PC-9 (cell line): Measurements from ENCODE around the gene SLC16A8. TPM values are rescaled to one million over a fixed set of nuclear protein-coding genes. Genes with fewer than 3 reads are reported as not detected.

Experiments used
- BruUV-seq: library from RNA; stranded (reverse); fragments of 400-500 nt; replicated peaks from 2 replicates; lab custom pipeline; 2021; lab: Mats Ljungman, UMichigan
- CTCF ChIA-PET: fragments of 300-600 bp; sonication (Branson Sonifier 250); formaldehyde crosslinking; loops from one replicate; lab custom pipeline; 2022; ENCODE audit warnings: antibody characterized with exemption; lab: Charles Lee
- POLR2A ChIA-PET: fragments of 300-600 bp; sonication (Branson Sonifier 250); formaldehyde crosslinking; loops from one replicate; lab custom pipeline; 2022; ENCODE audit warnings: antibody characterized with exemption; ENCODE audit not compliant: unreplicated experiment; lab: Charles Lee
- DNase-seq, 2 experiments: peaks; one replicate each; pipeline versions ENCODE4 v3.0.0 to v3.0.0-alpha.2; 2015 to 2022; ENCODE audit warnings: mixed read lengths in 1 of 2
- H2AFZ ChIP-seq: fragments of 200-600 bp; sonication (generic); 2 replicates; pipeline ENCODE4 v1.8.1; 2017; ENCODE audit warnings: antibody characterized with exemption
- H3F3A ChIP-seq: fragments of 200-600 bp; sonication (generic); 2 replicates; pipeline ENCODE4 v1.8.1; 2017; ENCODE audit warnings: antibody characterized with exemption, mild to moderate bottlenecking, low read depth; ENCODE audit not compliant: insufficient read depth
- H3K27ac ChIP-seq: fragments of 200-600 bp; sonication (generic); 2 replicates; pipeline ENCODE4 v1.6.1; 2016; ENCODE audit warnings: mixed run types
- H3K27me3 ChIP-seq: fragments of 200-600 bp; sonication (generic); 2 replicates; pipeline ENCODE4 v1.6.1; 2016; ENCODE audit warnings: low read depth, mixed run types; ENCODE audit not compliant: insufficient read depth
- H3K36me3 ChIP-seq: fragments of 200-600 bp; sonication (generic); 2 replicates; pipeline ENCODE4 v1.6.1; 2016; ENCODE audit warnings: low read depth, mixed run types
- H3K4me1 ChIP-seq: fragments of 200-600 bp; sonication (generic); replicated peaks from 2 replicates; pipeline ENCODE4 v1.6.1; 2016; ENCODE audit warnings: mixed run types; ENCODE audit not compliant: insufficient read depth
- H3K4me2 ChIP-seq: fragments of 200-600 bp; sonication (generic); 2 replicates; pipeline ENCODE4 v1.6.1; 2017; ENCODE audit warnings: mixed run types
- H3K4me3 ChIP-seq: fragments of 200-600 bp; sonication (generic); 2 replicates; pipeline ENCODE4 v1.6.1; 2016; ENCODE audit warnings: mixed run types
- H3K79me2 ChIP-seq: fragments of 200-600 bp; sonication (generic); 2 replicates; pipeline ENCODE4 v1.6.1; 2017; ENCODE audit warnings: low read depth, mixed run types
- H3K9me2 ChIP-seq: fragments of 200-600 bp; sonication (generic); 2 replicates; pipeline ENCODE4 v1.8.1; 2017; ENCODE audit warnings: mild to moderate bottlenecking; ENCODE audit not compliant: insufficient read depth
- H3K9me3 ChIP-seq: fragments of 200-600 bp; sonication (generic); 2 replicates; pipeline ENCODE4 v1.8.1; 2016; ENCODE audit warnings: low read depth; ENCODE audit not compliant: insufficient read depth
- H4K20me1 ChIP-seq: fragments of 200-600 bp; sonication (generic); 2 replicates; pipeline ENCODE4 v1.8.1; 2017; ENCODE audit not compliant: insufficient read depth
- EZH2 ChIP-seq: fragments of 200-600 bp; sonication (generic); IDR thresholded peaks from 2 replicates; pipeline ENCODE4 v1.8.0; 2017; ENCODE audit warnings: antibody characterized with exemption, low read depth
- intact Hi-C: fragments of 100-400 bp; cut with micrococcal nuclease; formaldehyde crosslinking; loops from one replicate; pipeline ENCODE4 v1.10.0; 2022; ENCODE audit not compliant: unreplicated experiment
- total RNA-seq: library from RNA; stranded (reverse); gene quantifications from 2 replicates; pipeline ENCODE4 v1.2.3, GENCODE V29; 2021
- TF ChIP-seq, protein P1 (sequence below): fragments of 200-600 bp; sonication (generic); conservative IDR thresholded peaks from 2 replicates; pipeline ENCODE4 v1.6.1; 2017; ENCODE audit warnings: mixed run types, antibody characterized with exemption, mild to moderate bottlenecking, moderate library complexity

SLC16A8 gene
- total RNA-seq, 1 experiment from 2014 or later = not detected

- H2AFZ ChIP-seq = no peak overlapping the region
- H3K27me3 ChIP-seq = no peaks in the 10 kb centered on the region
- ChIA-PET POLR2A (no interaction called here), CTCF (no interaction called here)
- H3K9me2 ChIP-seq = no peaks in the 10 kb centered on the region
- no peak for TF ChIP-seq EZH2
- TF ChIP-seq, protein P1, sequence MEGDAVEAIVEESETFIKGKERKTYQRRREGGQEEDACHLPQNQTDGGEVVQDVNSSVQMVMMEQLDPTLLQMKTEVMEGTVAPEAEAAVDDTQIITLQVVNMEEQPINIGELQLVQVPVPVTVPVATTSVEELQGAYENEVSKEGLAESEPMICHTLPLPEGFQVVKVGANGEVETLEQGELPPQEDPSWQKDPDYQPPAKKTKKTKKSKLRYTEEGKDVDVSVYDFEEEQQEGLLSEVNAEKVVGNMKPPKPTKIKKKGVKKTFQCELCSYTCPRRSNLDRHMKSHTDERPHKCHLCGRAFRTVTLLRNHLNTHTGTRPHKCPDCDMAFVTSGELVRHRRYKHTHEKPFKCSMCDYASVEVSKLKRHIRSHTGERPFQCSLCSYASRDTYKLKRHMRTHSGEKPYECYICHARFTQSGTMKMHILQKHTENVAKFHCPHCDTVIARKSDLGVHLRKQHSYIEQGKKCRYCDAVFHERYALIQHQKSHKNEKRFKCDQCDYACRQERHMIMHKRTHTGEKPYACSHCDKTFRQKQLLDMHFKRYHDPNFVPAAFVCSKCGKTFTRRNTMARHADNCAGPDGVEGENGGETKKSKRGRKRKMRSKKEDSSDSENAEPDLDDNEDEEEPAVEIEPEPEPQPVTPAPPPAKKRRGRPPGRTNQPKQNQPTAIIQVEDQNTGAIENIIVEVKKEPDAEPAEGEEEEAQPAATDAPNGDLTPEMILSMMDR = no peak
- H4K20me1 ChIP-seq = no peaks in the 10 kb centered on the region
- peaks cover 33% of the 10 kb centered on the region for H3K36me3 ChIP-seq
- intact Hi-C loops = no loop called here
- H3K4me2 ChIP-seq = no peak overlapping the region
- H3K4me3 ChIP-seq = no peak overlapping the region
- H3K9me3 ChIP-seq = no peaks in the 10 kb centered on the region
- no peak for DNase-seq
- H3K79me2 ChIP-seq = no peaks in the 10 kb centered on the region
- H3K27ac ChIP-seq = no peak overlapping the region
- no TSS peak for BruUV-seq
- H3K4me1 ChIP-seq = no peaks in the 10 kb centered on the region
- H3F3A ChIP-seq = 0 out of 2 replicates have a peak, but pooled peaks cover 6% of the 10 kb centered on the region
Observed at GRCh38 chr22:38066381-38067027, 17.5 kb downstream of the SLC16A8 start.

GRCh38 chr22:38065539-38065938, 18.4 kb downstream of the SLC16A8 start:
- H3K36me3 ChIP-seq = peaks cover 33% of the 10 kb centered on the region
- no peak overlapping the region for H3K27ac ChIP-seq
- DNase-seq = no peak
- no peaks in the 10 kb centered on the region for H3K27me3 ChIP-seq
- 0 out of 2 replicates have a peak, but pooled peaks cover 6% of the 10 kb centered on the region for H3F3A ChIP-seq
- TF ChIP-seq EZH2 = no peak
- TF ChIP-seq, protein P1 = no peak
- POLR2A ChIA-PET = no interaction called here
- H4K20me1 ChIP-seq = no peaks in the 10 kb centered on the region
- BruUV-seq = no TSS peak
- intact Hi-C loops = no loop called here
- no peaks in the 10 kb centered on the region for H3K79me2 ChIP-seq
- H3K9me2 ChIP-seq = no peaks in the 10 kb centered on the region
- CTCF ChIA-PET = no interaction called here
- no peaks in the 10 kb centered on the region for H3K9me3 ChIP-seq
- H3K4me2 ChIP-seq = no peak overlapping the region
- H2AFZ ChIP-seq = no peak overlapping the region
- no peaks in the 10 kb centered on the region for H3K4me1 ChIP-seq
- H3K4me3 ChIP-seq = no peak overlapping the region

- peaks cover 13% of the 10 kb centered on the region; the same call in 1 of the 2 replicates for H3F3A ChIP-seq
- peaks cover 28% of the 10 kb centered on the region; the same call in 1 of the 2 replicates for H3K36me3 ChIP-seq
- CTCF ChIA-PET = no interaction called here
- H3K4me3 ChIP-seq = no peak overlapping the region
- H3K27me3 ChIP-seq = no peaks in the 10 kb centered on the region
- peaks cover 9% of the 10 kb centered on the region for H3K79me2 ChIP-seq
- no peak overlapping the region for H3K4me2 ChIP-seq
- TF ChIP-seq, protein P1 = no peak
- no peak for TF ChIP-seq EZH2
- DNase-seq = no peak
- no peaks in the 10 kb centered on the region for H3K9me2 ChIP-seq
- intact Hi-C loops = no loop called here
- H3K9me3 ChIP-seq = no peaks in the 10 kb centered on the region
- no peak overlapping the region for H2AFZ ChIP-seq
- peaks cover 6% of the 10 kb centered on the region for H3K4me1 ChIP-seq
- POLR2A ChIA-PET = interaction anchor here (0.7 kb wide), 1 partner anchor 140 kb away, joined by 10 read pairs; no protein-coding TSS in a partner anchor
- BruUV-seq = no TSS peak
- no peak overlapping the region for H3K27ac ChIP-seq
- no peaks in the 10 kb centered on the region for H4K20me1 ChIP-seq
Observed at GRCh38 chr22:38062791-38063190, 21.2 kb downstream of the SLC16A8 start.
